Measurements from ENCODE around the gene SVBP.
A peak's percentile ranks its signal among the peaks of the same experiment; 100 is the strongest.

Gene SVBP

GRCh38 chr1:42797979-42798378, 19.2 kb downstream of the SVBP start:
- no peak for DNase-seq

- no peak for DNase-seq
Measured at GRCh38 chr1:42797414-42797813, 19.8 kb downstream of the SVBP start.

GRCh38 chr1:42793824-42794223, 23.4 kb downstream of the SVBP start:
- no peak for DNase-seq

GRCh38 chr1:42788021-42788420, 29.2 kb downstream of the SVBP start:
- DNase-seq: no peak

GRCh38 chr1:42786097-42786496, 31.1 kb downstream of the SVBP start:
- DNase-seq: no peak

GRCh38 chr1:42784946-42785693, 32.1 kb downstream of the SVBP start, which contains the start of gene TMEM269:
TSS of gene TMEM269 (plus strand) at chr1:42784991. CDS start at chr1:42789894, 4,903 bp downstream.
- no peak for DNase-seq

GRCh38 chr1:42784547-42784945, 32.7 kb downstream of the SVBP start:
- DNase-seq: no peak

- DNase-seq: no peak
Measured at GRCh38 chr1:42783092-42783491, 34.1 kb downstream of the SVBP start.

GRCh38 chr1:42780176-42780575, 37.0 kb downstream of the SVBP start:
- no peak for DNase-seq

GRCh38 chr1:42779725-42780124, 37.5 kb downstream of the SVBP start:
- no peak for DNase-seq

GRCh38 chr1:42777852-42778251, 39.3 kb downstream of the SVBP start:
- DNase-seq: peak; percentile 11

- no peak for DNase-seq
Measured at GRCh38 chr1:42776502-42776901, 40.7 kb downstream of the SVBP start.

- no peak for DNase-seq
Measured at GRCh38 chr1:42774928-42775526, 42.2 kb downstream of the SVBP start.

GRCh38 chr1:42773420-42773819, 43.8 kb downstream of the SVBP start:
- no peak for DNase-seq

GRCh38 chr1:42769811-42770210, 47.4 kb downstream of the SVBP start:
- DNase-seq: no peak

GRCh38 chr1:42768172-42768571, 49.0 kb downstream of the SVBP start:
- DNase-seq: no peak

GRCh38 chr1:42767510-42768000, 49.6 kb downstream of the SVBP start:
- DNase-seq: no peak

- peak; percentile 100 for DNase-seq
Measured at GRCh38 chr1:42766741-42767509, 50.3 kb downstream of the SVBP start, which contains the start of the genes C1orf50 and P3H1. TSS of gene C1orf50 (plus strand) at chr1:42767249. CDS start at chr1:42767312, 63 bp downstream. TSS of gene P3H1 (minus strand) at chr1:42767028. CDS start at chr1:42766971, 57 bp downstream.

- DNase-seq: peak; percentile 74
Measured at GRCh38 chr1:42765832-42766740, 51.1 kb downstream of the SVBP start.

GRCh38 chr1:42765269-42765668, 51.9 kb downstream of the SVBP start:
- DNase-seq: no peak

GRCh38 chr1:42762269-42762668, 54.9 kb downstream of the SVBP start:
- DNase-seq: no peak

- DNase-seq: no peak
Measured at GRCh38 chr1:42761567-42761966, 55.6 kb downstream of the SVBP start.

All from NCI-H1092 treated with DMSO at 0.1 percent for 48 hours (cell line).